ENCODE data around the gene RTN4R.

DNA sequence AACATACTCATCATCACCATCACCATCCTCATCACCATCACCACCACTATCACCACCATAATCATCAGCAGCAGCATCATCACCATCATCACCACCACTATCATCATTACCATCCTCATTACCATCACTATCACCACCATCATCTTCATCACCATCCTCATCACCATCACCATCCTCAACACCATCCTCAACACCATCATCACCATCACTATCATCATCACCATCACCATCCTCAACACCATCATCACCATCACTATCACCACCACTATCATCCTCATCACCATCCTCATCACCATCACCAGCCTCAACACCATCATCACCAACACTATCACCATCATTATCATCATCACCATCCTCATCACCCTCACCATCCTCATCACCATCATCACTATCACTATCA is 16.6 kb downstream of the RTN4R start:
- TF ChIP-seq, protein P1, sequence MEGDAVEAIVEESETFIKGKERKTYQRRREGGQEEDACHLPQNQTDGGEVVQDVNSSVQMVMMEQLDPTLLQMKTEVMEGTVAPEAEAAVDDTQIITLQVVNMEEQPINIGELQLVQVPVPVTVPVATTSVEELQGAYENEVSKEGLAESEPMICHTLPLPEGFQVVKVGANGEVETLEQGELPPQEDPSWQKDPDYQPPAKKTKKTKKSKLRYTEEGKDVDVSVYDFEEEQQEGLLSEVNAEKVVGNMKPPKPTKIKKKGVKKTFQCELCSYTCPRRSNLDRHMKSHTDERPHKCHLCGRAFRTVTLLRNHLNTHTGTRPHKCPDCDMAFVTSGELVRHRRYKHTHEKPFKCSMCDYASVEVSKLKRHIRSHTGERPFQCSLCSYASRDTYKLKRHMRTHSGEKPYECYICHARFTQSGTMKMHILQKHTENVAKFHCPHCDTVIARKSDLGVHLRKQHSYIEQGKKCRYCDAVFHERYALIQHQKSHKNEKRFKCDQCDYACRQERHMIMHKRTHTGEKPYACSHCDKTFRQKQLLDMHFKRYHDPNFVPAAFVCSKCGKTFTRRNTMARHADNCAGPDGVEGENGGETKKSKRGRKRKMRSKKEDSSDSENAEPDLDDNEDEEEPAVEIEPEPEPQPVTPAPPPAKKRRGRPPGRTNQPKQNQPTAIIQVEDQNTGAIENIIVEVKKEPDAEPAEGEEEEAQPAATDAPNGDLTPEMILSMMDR (IDR thresholded peaks at IDR 0.05 in 2 of 3, conservative IDR thresholded peaks at IDR 0.05 in 1 of 3; ENCODE audit: borderline replicate concordance in 1 of 3, insufficient read depth in 1 of 3, low read depth in 2 of 3, low read length in 2 of 3), result no peak
- TF ChIP-seq POLR2A (IDR thresholded peaks at IDR 0.05; ENCODE audit: borderline replicate concordance, extremely low read depth, insufficient read depth, insufficient read length) (no peak), EZH2 (IDR thresholded peaks at IDR 0.05) (no peak), EZH2phosphoT487 (IDR thresholded peaks at IDR 0.05; ENCODE audit: borderline replicate concordance) (no peak), ZFX (IDR thresholded peaks at IDR 0.05) (no peak), JUND (IDR thresholded peaks at IDR 0.05) (no peak), SRF (IDR thresholded peaks at IDR 0.05; ENCODE audit: low read depth) (no peak), ELF1 (IDR thresholded peaks at IDR 0.05; ENCODE audit: borderline replicate concordance, low read depth) (no peak), POLR2AphosphoS5 (IDR thresholded peaks at IDR 0.05; ENCODE audit: low read depth, low read length) (no peak)
- TF ChIP-seq, protein P2, sequence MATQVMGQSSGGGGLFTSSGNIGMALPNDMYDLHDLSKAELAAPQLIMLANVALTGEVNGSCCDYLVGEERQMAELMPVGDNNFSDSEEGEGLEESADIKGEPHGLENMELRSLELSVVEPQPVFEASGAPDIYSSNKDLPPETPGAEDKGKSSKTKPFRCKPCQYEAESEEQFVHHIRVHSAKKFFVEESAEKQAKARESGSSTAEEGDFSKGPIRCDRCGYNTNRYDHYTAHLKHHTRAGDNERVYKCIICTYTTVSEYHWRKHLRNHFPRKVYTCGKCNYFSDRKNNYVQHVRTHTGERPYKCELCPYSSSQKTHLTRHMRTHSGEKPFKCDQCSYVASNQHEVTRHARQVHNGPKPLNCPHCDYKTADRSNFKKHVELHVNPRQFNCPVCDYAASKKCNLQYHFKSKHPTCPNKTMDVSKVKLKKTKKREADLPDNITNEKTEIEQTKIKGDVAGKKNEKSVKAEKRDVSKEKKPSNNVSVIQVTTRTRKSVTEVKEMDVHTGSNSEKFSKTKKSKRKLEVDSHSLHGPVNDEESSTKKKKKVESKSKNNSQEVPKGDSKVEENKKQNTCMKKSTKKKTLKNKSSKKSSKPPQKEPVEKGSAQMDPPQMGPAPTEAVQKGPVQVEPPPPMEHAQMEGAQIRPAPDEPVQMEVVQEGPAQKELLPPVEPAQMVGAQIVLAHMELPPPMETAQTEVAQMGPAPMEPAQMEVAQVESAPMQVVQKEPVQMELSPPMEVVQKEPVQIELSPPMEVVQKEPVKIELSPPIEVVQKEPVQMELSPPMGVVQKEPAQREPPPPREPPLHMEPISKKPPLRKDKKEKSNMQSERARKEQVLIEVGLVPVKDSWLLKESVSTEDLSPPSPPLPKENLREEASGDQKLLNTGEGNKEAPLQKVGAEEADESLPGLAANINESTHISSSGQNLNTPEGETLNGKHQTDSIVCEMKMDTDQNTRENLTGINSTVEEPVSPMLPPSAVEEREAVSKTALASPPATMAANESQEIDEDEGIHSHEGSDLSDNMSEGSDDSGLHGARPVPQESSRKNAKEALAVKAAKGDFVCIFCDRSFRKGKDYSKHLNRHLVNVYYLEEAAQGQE (IDR thresholded peaks at IDR 0.05; ENCODE audit: low read depth), result no peak
- TF ChIP-seq, protein P3, sequence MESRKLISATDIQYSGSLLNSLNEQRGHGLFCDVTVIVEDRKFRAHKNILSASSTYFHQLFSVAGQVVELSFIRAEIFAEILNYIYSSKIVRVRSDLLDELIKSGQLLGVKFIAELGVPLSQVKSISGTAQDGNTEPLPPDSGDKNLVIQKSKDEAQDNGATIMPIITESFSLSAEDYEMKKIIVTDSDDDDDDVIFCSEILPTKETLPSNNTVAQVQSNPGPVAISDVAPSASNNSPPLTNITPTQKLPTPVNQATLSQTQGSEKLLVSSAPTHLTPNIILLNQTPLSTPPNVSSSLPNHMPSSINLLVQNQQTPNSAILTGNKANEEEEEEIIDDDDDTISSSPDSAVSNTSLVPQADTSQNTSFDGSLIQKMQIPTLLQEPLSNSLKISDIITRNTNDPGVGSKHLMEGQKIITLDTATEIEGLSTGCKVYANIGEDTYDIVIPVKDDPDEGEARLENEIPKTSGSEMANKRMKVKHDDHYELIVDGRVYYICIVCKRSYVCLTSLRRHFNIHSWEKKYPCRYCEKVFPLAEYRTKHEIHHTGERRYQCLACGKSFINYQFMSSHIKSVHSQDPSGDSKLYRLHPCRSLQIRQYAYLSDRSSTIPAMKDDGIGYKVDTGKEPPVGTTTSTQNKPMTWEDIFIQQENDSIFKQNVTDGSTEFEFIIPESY (IDR thresholded peaks at IDR 0.05; ENCODE audit: extremely low read depth, insufficient replicate concordance, low read length), result no peak

Data from HCT116 (cell line).